ENCODE data around the gene NELL1. TPM values are rescaled to one million over a fixed set of nuclear protein-coding genes. Genes with fewer than 3 reads are reported as not detected.

NELL1 gene
- total RNA-seq, 1 donor from 2014 or later, result not detected

- peaks cover 14% of the 10 kb centered on the region for H3K9me3 Mint-ChIP-seq (ENCODE audit: unreplicated experiment)
- no peaks in the 10 kb centered on the region for H3K4me1 Mint-ChIP-seq (ENCODE audit: unreplicated experiment)
- no peak for TF ChIP-seq CTCF (IDR thresholded peaks at IDR 0.05)
- H3K4me3 Mint-ChIP-seq (ENCODE audit: unreplicated experiment), result no peak overlapping the region
- no peak for DNase-seq (ENCODE audit: extremely low spot score, unreplicated experiment)
- no peaks in the 10 kb centered on the region for H3K27me3 Mint-ChIP-seq (ENCODE audit: unreplicated experiment)
- no peaks in the 10 kb centered on the region for H3K36me3 Mint-ChIP-seq (ENCODE audit: unreplicated experiment)
- no peak overlapping the region for H3K27ac Mint-ChIP-seq (ENCODE audit: unreplicated experiment)
Measured at GRCh38 chr11:20759541-20759940, 90.2 kb downstream of the NELL1 start.

GRCh38 chr11:20760811-20761210, 91.4 kb downstream of the NELL1 start:
- H3K27me3 Mint-ChIP-seq (ENCODE audit: unreplicated experiment), result no peaks in the 10 kb centered on the region
- no peak overlapping the region for H3K27ac Mint-ChIP-seq (ENCODE audit: unreplicated experiment)
- H3K4me3 Mint-ChIP-seq (ENCODE audit: unreplicated experiment), result no peak overlapping the region
- H3K9me3 Mint-ChIP-seq (ENCODE audit: unreplicated experiment), result peaks cover 21% of the 10 kb centered on the region
- no peak for TF ChIP-seq CTCF (IDR thresholded peaks at IDR 0.05)
- H3K4me1 Mint-ChIP-seq (ENCODE audit: unreplicated experiment), result no peaks in the 10 kb centered on the region
- H3K36me3 Mint-ChIP-seq (ENCODE audit: unreplicated experiment), result no peaks in the 10 kb centered on the region
- DNase-seq (ENCODE audit: extremely low spot score, unreplicated experiment), result no peak

- DNase-seq (ENCODE audit: extremely low spot score, unreplicated experiment), result no peak
- no peaks in the 10 kb centered on the region for H3K4me1 Mint-ChIP-seq (ENCODE audit: unreplicated experiment)
- H3K4me3 Mint-ChIP-seq (ENCODE audit: unreplicated experiment), result no peak overlapping the region
- no peaks in the 10 kb centered on the region for H3K36me3 Mint-ChIP-seq (ENCODE audit: unreplicated experiment)
- no peaks in the 10 kb centered on the region for H3K27me3 Mint-ChIP-seq (ENCODE audit: unreplicated experiment)
- no peak overlapping the region for H3K27ac Mint-ChIP-seq (ENCODE audit: unreplicated experiment)
- peaks cover 28% of the 10 kb centered on the region for H3K9me3 Mint-ChIP-seq (ENCODE audit: unreplicated experiment)
- no peak for TF ChIP-seq CTCF (IDR thresholded peaks at IDR 0.05)
Measured at GRCh38 chr11:20762116-20762844, 92.9 kb downstream of the NELL1 start.

GRCh38 chr11:20762980-20763379, 93.6 kb downstream of the NELL1 start:
- peaks cover 32% of the 10 kb centered on the region for H3K9me3 Mint-ChIP-seq (ENCODE audit: unreplicated experiment)

More at GRCh38 chr11:20762980-20763379, 93.6 kb downstream of the NELL1 start:
- H3K4me3 Mint-ChIP-seq (ENCODE audit: unreplicated experiment), result no peak overlapping the region
- no peak overlapping the region for H3K27ac Mint-ChIP-seq (ENCODE audit: unreplicated experiment)
- H3K4me1 Mint-ChIP-seq (ENCODE audit: unreplicated experiment), result no peaks in the 10 kb centered on the region
- no peaks in the 10 kb centered on the region for H3K27me3 Mint-ChIP-seq (ENCODE audit: unreplicated experiment)
- H3K36me3 Mint-ChIP-seq (ENCODE audit: unreplicated experiment), result no peaks in the 10 kb centered on the region
- DNase-seq (ENCODE audit: extremely low spot score, unreplicated experiment), result no peak
- TF ChIP-seq CTCF (IDR thresholded peaks at IDR 0.05), result no peak

Measured in osteocyte (in vitro differentiated cells).